SK-N-DZ (cell line): ENCODE measurements around the gene MRPL42.
"Not testable (repeated sequence)": the region's sequence is repeated elsewhere in the genome, so short reads cannot be mapped to it uniquely, and the experiment has no call there.

Experiments used
- DNase-seq: peaks from one replicate; pipeline ENCODE4 v3.0.0-alpha.2; 2015; ENCODE audit warnings: low spot score

MRPL42 gene

DNA sequence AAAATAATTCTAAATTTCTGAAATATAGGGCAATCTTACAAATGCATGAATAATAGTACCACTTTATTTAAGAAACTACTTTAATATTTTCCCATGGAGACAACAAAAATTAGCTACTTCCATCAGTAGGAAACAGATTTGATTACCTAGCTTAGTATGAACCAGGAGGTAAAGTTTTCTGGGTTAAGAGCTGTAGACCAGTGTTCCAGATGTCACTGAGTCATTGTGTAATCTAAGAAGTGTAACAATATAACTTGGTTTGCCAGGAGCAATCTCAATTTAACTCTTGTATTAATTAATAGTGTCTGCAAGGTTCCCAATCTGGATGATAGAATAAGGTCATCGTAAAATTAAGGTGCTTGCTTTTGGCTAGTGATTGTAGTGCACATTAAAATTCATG is 31.5 kb downstream of the MRPL42 start:
- not testable (repeated sequence) for DNase-seq

DNA sequence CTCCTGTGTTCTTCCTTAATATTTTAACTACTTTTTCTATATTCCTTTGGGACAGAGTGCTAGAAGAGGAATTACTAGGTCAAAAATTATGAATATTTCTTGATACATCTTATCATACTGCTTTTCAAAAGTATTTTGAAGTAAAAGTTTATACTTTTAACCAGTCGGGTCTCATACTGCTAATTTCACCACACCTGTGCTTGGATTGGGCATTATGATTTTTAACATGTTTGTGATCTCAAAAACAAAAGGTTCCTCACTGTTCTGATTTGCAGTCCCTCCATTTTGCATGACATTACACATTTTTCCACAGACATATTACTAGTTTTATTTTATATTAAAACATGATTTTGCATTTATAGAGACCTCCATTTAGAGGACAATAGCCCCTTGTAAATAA is 32.9 kb downstream of the MRPL42 start:
- no peak for DNase-seq

DNA sequence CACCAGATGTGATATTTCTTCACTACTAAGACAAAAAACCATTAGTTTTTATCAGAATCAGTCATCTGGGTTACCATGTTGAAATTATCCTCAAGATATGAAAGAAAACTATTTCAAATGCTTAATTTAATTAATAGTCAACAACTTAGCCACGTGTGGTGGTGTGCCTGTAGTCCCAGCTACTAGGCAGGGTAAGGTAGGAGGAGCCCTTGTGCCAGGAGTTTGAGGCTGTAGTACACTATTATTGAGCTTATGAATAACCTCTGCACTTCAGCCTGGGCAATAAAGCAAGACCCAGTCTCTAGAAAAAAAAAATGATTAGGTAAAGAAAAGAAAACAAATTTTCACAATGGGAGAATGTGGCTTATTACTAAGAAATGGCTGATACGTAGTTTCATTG is 33.4 kb downstream of the MRPL42 start:
- no peak for DNase-seq

DNA sequence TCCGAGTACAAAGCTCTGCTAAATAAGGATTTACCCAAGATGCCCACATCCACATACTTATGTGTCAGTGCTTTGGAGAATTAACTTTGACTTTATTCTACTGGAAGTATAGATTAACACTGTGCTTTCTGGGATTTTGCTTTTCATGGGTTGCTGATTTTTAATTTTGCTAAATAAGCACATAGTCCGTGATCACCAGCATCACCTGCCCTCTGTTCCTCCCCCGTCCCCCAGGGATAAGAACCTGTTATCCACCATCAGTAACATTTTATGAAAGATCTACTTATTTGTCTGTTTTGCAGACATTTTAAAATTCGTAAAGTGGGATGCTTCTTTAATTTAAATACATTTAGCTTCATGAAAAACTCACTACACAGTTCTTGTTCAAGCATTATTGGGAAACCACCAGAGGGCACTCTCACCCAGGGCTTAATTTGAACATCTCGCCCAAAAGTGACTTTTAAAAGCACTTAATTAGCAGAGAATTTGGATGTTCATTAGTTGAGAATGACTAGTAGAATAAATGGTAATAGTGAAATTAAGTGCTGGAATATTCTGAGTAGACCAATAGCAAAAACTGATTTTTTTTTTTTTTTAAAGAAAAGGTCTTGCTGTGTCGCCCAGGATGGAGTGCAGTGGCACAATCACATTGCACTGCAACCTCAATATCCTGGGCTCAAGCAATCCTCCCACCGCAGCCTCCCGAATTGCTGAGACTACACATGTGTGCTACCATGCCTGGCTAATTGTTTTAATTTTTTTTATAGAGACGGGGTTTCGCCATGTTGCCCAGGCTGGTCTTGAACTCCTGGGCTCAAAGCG is 35.7 kb downstream of the MRPL42 start:
- peak; percentile 39 for DNase-seq

DNA sequence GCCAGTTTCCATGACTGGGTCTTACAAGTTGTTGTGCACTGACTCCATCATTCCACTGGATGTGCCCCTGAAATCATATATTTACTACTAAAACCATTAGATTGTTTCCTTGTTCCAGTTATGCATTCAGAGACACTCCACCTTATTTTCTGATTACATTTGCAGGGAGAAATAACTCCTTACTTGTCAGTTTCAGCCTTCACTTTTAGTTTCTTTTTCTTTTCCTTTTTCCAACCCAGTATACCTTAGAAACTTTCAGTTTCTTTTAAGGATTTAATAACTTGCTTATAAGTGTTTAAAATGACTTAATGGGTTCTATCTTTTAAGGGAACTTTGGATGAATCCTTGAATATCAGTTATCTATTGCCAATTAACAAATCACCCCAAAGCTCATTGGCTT is 39.9 kb downstream of the MRPL42 start:
- DNase-seq = no peak

DNA sequence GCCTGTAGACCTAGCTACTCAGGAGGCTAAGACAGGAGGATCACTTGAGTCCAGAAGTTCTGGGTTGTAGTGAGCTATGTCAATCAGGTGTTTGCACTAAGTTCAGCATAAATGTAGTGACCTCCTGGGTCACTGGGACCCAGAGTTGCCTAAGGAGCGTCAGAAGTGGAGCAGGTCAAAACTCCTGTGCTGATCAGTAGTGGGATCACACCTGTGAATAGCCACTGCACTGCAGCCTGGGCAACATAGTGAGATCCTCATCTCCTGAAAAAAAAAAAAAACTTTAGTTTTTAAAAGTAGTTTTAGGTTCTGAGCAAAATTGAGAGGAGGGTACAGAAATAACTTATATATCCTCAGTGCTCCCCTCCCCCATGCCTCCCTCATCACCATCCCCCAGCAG is 42.2 kb downstream of the MRPL42 start:
- no peak for DNase-seq

DNA sequence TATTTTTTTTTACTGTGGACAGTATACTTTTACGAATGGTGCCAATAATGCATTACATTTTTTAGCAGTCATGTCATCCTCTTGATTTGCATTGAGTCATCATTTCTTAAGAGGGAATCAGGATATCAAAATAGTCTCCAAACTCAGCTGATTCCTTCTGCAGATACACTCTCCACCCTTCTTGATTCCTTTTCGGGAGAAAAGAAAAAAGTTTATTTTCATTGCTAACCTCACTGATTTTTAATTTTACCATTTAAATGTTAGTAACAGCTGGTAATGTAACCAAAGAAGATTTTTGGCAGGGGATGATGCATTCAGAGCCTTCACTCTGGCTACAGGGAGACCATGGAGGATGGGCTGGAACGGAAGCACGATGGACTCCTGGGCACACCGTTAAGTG is 47.5 kb downstream of the MRPL42 start:
- no peak for DNase-seq

DNA sequence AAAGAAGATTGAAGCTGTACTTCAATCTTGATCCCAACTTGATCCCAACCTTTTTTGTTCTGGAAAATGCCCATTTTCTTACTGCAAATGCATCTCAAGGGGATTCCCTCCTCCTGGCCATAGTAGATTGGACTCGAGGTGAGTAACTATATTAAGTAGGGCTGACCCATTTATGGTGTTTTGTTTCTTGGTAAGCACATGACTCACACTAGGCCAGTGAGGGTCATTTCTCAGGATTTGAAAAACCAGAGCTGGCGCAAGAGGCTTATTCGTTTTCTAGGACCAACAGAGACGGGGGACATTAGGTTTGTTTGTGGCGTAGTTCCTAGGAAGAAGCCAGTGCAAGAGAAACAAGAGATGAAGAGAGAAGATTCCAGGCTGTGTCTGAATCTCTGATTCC is 51.4 kb downstream of the MRPL42 start:
- no peak for DNase-seq

DNA sequence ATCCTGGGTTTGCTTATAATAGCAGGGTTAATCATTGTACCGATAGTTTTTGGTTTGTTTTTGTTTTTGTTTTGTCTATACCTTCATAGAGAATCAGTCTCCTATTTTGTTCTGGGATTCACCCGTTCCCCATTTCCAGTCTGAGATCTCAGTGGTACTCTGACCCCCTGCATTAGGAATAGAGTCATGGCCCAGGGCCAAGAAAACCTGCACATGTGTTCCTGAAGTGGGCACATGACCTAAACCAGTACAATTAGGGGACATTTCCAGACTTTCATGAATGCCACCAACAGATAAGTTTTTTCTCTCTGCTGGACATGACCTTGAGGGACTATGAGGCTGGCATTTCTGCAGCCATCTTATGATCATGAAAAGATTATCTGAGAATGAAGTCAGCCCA is 52.5 kb downstream of the MRPL42 start:
- DNase-seq = no peak

DNA sequence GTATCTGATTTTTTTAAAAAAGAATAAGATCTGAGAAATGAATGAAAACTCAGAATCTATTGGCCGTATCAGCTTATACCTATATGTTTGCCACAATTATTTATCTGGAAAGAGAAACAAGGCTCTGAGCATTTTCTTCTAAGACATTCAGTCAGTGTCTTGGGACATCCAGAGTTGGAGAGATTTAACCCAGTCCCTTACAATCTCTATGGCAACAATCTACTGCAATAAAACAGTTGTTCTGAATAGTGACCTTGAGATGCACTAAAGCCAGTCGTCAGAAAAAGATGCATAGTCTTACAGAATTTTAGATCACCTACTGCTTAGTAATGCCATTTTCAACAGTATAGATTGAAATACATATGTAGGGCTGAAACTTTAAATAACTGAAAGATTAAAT is 53.1 kb downstream of the MRPL42 start:
- no peak for DNase-seq

DNA sequence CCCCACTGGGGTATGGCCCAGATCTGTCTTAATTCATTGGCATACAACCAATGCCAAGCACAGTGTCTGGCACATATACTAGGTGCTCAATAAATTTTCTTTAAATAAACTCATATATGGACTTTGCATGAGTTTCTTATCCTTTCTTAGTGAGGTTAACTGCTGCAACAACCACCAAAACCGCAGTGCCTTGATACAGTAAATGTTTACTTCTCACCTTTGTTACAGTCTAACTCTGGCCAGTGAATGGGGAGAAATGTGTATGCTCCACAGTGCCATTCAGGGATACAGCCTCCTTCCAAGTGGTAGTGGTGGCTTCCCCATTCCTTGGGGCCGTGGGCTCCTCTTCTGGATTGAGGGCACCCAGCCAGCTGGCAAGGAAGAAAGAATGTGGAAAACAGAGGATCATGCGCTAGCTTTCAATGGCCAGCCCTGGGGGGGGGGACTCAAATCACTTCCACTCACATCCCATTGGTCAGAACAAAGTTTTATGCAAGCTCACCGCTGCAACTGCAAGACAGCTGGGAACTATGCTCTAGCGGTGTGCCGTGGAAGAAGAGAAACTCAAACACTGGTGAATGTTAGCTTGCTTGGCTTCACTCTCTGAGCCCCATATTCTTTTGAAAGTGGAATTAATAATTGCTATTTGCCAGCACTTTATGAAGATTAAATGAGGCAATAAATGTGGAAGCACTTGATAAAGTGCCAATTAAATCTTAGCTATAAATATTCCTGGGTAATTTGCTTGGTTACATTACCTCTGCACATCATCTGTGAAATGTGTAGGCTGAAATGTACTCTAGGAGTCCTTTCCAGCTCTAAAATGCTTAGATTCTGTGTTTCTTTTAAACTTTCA is 54.1 kb downstream of the MRPL42 start:
- DNase-seq = no peak

DNA sequence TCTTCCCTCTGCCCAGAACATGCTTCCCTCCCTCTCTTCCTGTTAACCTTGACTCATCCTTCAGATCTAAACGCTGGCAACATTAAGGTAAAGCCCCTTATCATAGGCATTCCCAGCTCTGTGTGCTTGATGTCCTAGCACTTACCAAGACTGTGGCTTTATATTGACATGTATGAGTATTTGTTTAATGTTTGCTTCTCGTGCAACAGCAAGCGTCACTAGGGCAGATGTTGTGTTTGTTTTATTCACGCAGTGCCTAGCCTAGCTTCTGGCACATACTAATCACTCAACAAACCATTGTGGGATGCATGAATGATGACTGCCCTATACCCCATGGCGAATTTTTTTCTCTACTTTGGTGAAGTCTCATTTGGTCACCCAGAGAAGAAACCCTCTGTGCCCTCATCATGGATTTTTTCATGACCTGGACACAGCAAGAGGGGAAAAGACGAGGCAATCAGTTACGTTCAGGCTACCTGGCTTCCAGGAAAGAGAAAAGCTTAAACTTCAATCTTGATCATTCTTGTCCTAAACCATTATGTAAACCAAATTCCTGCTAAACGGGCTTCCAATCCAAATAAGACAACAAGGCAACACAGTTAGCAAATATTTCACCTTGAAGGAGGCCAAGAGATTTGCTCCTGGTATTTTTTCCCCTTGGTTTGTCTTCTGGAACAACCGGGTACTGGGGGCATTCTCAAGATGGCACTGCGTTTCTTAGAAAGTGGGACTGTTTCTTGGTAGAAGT is 57.2 kb downstream of the MRPL42 start:
- DNase-seq = no peak

DNA sequence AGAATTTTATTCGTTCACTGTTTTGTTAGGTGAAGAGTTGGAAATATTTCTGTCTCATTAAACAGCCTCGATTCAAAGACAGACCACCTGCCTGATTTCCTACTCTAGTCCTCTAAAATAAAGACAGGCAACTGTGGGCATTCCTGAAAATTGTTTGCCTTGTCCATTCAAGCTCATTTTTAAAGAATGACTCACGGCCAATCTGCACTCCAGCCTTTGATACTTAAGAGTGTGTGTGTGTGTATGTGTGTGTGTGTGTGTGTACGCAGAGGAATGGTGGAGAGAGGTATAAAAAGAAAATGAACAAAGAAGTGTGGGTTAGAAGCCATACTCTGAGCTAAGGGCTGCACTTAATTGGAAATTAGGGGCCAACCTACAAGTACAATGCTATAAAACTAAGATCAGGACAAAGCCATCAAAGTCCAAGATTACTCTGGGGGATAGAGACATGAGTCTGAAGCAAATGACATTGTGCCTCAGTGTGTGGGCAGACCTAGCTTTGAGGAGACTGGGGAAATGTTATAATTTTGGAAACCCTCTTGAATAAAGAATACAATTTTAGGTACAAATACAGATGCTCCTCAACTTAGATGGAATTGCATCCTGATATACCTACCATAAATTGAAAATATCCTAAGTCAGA is 59.6 kb downstream of the MRPL42 start:
- DNase-seq = no peak

DNA sequence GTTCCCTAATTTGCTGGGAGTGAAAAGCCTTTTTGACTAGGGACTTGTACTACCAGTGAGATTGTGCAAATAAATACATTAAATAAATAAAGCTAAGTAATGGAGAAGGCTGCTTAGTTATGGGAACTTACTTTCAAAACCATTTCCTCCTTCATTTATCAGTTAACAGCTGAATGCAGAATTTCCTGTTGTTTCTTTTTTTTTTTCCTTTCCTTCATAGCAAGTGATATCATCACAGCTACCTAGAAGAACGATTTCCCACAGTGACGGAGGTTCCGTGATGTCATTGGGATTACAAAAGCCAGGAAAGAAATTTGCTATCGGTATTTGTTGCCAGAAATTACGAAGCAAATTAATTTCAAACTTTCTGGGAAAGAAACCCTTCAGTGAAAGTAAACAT is 63.0 kb downstream of the MRPL42 start:
- DNase-seq = no peak

DNA sequence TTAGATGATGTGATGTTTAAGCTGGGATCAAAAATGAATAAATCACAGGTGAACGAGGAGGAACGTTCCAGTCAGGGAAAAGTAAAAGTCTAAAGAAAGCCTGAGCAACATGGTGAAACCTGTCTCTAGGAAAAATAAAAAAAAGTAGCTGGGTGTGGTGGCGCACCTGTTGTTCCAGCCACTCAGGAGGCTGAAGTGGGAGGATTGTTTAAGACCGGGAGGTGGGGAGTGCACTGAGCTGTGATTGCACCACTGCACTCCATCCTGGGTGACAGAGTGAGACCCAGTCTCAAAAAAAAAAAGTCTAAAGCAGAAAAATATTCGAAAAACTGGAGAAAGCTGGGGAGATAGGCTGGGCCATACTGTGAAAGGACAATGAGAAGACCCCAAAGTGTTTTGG is 66.0 kb downstream of the MRPL42 start:
- DNase-seq = no peak

DNA sequence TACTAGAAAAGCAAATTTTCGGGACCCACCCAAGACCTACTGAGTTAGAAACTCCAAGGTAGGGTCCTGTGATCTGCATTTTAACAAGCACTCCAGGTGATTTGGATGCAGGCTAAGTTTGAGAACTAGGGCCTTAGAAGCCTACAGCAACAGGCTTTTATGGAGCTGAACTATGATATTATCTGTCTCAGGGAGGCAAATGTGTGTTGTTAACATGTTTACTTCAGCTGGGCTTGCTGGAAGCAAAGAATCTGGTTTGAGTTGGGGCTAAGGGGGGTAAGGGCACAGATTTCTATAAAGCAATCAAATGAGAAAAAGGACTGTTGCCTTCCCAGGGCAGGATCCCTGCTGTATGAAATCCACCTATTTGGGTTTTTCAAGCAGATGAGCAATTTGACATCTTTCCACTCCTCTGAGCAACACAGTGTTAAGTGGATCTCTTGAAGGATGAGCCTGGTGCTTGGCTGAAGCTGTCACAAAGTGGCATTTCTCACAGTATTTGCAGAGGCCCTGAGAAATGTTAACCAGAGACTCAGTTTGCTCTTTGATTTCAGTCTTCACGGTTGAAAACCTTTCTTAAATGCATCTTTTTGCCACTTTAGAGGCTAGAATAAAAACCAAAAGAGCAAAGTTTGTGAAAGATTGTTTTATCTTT is 68.9 kb downstream of the MRPL42 start:
- no peak for DNase-seq

DNA sequence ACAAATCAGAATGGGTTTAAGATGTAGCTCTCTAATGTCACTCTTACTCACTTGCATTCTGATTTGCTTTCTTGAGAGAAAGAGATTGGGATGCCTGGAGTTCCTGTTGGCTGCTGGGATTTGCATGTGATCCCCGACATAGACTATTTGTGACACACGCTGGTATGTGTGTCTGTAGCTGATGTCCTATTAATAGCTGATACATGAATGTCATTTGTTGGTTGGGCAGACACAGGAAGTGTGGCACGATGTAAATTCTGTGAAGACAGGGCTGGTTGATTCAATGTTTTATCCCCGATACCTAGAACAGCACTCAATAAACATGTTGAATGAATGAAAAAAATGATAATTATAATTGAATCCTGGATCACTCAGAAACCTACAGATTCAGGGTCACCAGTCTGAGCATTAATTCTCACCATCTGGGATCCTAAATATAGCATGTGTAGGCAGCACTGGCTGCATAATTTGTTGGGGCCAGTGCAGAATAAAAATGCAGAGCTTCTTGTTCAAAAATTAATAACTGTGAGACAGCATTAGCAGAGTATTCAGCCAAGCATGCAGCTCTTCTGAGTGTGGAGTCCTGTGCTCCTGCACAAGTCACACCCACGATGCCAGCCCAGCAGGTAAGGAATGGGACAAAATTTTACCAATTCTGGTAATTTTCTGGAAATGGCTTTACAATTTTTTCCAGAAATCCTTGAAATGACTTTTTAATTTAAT is 69.6 kb downstream of the MRPL42 start:
- no peak for DNase-seq

DNA sequence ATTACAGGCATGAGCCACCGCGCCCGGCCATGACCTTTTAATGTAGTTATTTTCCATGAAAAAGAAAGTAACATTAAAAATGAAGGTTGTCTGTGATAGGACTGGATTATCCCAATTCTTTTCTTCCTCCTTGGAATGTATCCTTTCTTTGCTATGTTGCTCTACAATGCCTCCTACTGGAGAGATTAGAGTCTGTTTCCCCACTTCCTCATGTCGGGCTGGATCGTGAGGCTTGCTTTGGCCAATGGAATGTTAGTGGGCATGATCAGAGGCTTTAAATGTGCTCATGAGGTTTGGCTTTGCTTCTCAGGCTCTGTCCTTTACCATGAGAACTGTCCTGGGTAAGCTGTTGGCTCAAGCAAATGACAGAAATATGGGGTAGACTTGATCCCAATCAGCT is 70.5 kb downstream of the MRPL42 start:
- DNase-seq = no peak

DNA sequence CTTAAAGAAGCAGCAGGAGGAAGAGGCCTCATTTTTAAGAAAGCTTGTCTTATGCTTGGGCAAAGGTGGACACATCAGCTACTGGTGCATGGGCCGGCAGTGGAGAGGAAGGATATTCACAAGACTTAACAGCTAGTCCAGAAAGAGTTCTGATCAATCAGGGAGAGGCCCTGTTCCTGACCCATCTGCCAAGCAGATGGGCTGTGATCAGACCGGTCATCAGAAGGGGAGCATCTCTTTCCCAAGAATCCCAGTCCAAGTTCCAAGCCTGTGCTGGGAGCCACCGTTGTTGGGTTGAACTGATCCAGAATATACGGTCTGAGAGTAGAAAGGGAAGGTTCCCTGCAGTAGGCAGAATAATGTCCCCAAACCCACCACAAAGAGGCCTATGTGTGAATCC is 72.5 kb downstream of the MRPL42 start:
- DNase-seq = no peak

DNA sequence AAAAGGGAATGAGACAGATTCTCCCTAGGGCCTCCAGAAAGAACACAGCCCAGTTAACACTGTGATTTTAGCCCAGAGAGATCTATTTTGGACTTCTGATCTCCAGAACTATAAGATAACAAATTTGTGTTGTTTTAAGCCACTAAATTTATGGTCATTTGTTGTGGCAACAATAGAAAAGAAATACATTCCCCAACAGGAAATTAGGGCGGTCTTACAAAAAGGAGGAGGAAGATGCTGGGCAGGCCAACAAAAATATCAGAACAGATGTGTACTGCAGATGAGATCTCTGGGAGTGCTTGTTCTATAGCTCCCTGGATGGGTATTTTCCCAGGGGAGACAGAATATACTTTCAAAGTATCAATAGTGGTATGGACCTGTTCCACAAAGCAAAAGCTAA is 73.2 kb downstream of the MRPL42 start:
- DNase-seq = no peak
